GM12891 (cell line): ENCODE measurements around the gene KLHL1.

Experiments used
- POLR2A ChIP-seq: IDR thresholded peaks from 2 replicates; pipeline ENCODE4 v1.6.1; 2011; ENCODE audit warnings: low read depth, low read length, control low read depth
- POLR2AphosphoS5 ChIP-seq: IDR thresholded peaks from 2 replicates; pipeline ENCODE4 v1.6.1; 2011; ENCODE audit warnings: low read depth, low read length, control low read depth
- POU2F2 ChIP-seq: IDR thresholded peaks from 2 replicates; pipeline ENCODE4 v1.6.1; 2011; ENCODE audit warnings: low read depth, mild to moderate bottlenecking, control low read depth, low read length, moderate library complexity
- SPI1 ChIP-seq: IDR thresholded peaks from 2 replicates; pipeline ENCODE4 v1.6.1; 2011; ENCODE audit warnings: low read depth, low read length, control low read depth
- TAF1 ChIP-seq: IDR thresholded peaks from 2 replicates; pipeline ENCODE4 v1.6.1; 2011; ENCODE audit warnings: low read depth, low read length, control low read depth

DNA sequence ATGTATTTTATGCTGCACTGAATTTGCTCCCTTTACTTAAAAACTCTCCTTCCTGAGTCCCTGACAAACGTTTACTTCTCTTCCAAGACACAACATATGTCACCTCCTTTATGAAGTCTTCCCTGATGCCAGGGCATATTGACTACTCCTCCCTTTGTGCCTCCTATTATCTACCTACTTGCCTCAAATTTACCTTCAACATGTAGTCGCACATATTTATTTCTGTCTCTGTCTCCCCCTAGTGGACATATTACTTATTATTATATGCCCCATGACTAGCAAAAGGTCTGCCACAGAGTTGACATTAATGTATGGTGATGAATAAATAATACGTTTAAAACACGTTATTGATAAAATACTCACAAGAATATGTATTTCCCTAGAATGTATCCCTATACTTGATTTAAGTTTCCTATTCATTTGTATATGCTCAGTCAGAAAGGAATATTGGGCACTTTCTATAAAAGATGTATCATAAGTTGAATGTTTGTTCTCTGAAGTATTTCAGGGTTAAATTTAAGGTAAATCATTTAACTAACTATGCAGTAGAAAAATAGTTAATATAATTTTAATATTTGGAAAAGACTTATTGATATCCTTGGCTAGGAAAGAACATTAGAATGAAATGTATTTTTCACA is 250.9 kb downstream of the KLHL1 start:
- TF ChIP-seq POLR2AphosphoS5: no peak
- no peak for TF ChIP-seq POU2F2
- no peak for TF ChIP-seq POLR2A
- TF ChIP-seq TAF1: no peak
- no peak for TF ChIP-seq SPI1
